Gastroesophageal sphincter (tissue), 3 donors: ENCODE measurements around the gene PTPRK.

ENCODE experiments used
- EP300 ChIP-seq: sonication (generic); formaldehyde crosslinking; IDR thresholded peaks from one replicate; pipeline ENCODE4 v1.6.1; 2017; ENCODE audit warnings: antibody characterized with exemption, mild to moderate bottlenecking
- POLR2A ChIP-seq, 2 donors: fragments of 450-650 bp; IDR thresholded peaks; one replicate each; pipeline ENCODE4 v1.6.1; 2017; ENCODE audit warnings: antibody characterized with exemption in 2 of 2, mild to moderate bottlenecking in 2 of 2, moderate library complexity in 1 of 2
- POLR2AphosphoS5 ChIP-seq: sonication (generic); formaldehyde crosslinking; IDR thresholded peaks from one replicate; pipeline ENCODE4 v1.6.1; 2017; ENCODE audit warnings: antibody characterized with exemption
- TF ChIP-seq, protein P1 (sequence below), 4 experiments: fragments of 200-600 bp in 2 of 4; fragments of 450-650 bp in 2 of 4; sonication (generic) in 1 of 4; IDR thresholded peaks; one replicate each; pipeline ENCODE4 v1.5.1; 2017 to 2019; ENCODE audit warnings: antibody characterized with exemption in 4 of 4, mild to moderate bottlenecking in 2 of 4, moderate library complexity in 2 of 4

GRCh38 chr6:128531696-128532095 lies 11.3 kb upstream of the PTPRK start:
- TF ChIP-seq, protein P1, sequence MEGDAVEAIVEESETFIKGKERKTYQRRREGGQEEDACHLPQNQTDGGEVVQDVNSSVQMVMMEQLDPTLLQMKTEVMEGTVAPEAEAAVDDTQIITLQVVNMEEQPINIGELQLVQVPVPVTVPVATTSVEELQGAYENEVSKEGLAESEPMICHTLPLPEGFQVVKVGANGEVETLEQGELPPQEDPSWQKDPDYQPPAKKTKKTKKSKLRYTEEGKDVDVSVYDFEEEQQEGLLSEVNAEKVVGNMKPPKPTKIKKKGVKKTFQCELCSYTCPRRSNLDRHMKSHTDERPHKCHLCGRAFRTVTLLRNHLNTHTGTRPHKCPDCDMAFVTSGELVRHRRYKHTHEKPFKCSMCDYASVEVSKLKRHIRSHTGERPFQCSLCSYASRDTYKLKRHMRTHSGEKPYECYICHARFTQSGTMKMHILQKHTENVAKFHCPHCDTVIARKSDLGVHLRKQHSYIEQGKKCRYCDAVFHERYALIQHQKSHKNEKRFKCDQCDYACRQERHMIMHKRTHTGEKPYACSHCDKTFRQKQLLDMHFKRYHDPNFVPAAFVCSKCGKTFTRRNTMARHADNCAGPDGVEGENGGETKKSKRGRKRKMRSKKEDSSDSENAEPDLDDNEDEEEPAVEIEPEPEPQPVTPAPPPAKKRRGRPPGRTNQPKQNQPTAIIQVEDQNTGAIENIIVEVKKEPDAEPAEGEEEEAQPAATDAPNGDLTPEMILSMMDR (IDR thresholded peaks at IDR 0.05) = no peak
- TF ChIP-seq POLR2A (IDR thresholded peaks at IDR 0.05) (no peak), EP300 (no peak), POLR2AphosphoS5 (no peak)
